Measurements from ENCODE around the gene CCDC57.

Gene CCDC57

GRCh38 chr17:82092628-82092994, 120.0 kb downstream of the CCDC57 start:
- no peak for DNase-seq (ENCODE audit: low spot score)

- no peak for DNase-seq (ENCODE audit: low spot score)
These were observed 120.5 kb downstream of the CCDC57 start for GRCh38 chr17:82092094-82092586.

- DNase-seq (ENCODE audit: low spot score) = no peak
These were observed 121.2 kb downstream of the CCDC57 start for GRCh38 chr17:82091264-82092066.

- DNase-seq (ENCODE audit: low spot score) = no peak
These were observed 121.9 kb downstream of the CCDC57 start for GRCh38 chr17:82090549-82091263.

GRCh38 chr17:82089723-82090548, 122.7 kb downstream of the CCDC57 start:
- no peak for DNase-seq (ENCODE audit: low spot score)

- no peak for DNase-seq (ENCODE audit: low spot score)
These were observed 123.6 kb downstream of the CCDC57 start for GRCh38 chr17:82088838-82089722.

- DNase-seq (ENCODE audit: low spot score) = no peak
These were observed 124.4 kb downstream of the CCDC57 start for GRCh38 chr17:82087961-82088837.

GRCh38 chr17:82086941-82087906, 125.4 kb downstream of the CCDC57 start:
- no peak for DNase-seq (ENCODE audit: low spot score)

- no peak for DNase-seq (ENCODE audit: low spot score)
These were observed 126.5 kb downstream of the CCDC57 start for GRCh38 chr17:82085931-82086764.

GRCh38 chr17:82085031-82085861, 127.4 kb downstream of the CCDC57 start:
- no peak for DNase-seq (ENCODE audit: low spot score)

GRCh38 chr17:82084373-82085030, 128.1 kb downstream of the CCDC57 start:
- no peak for DNase-seq (ENCODE audit: low spot score)

- no peak for DNase-seq (ENCODE audit: low spot score)
These were observed 128.9 kb downstream of the CCDC57 start for GRCh38 chr17:82083533-82084359.

GRCh38 chr17:82083009-82083408, 129.6 kb downstream of the CCDC57 start:
- no peak for DNase-seq (ENCODE audit: low spot score)

GRCh38 chr17:82082456-82082855, 130.2 kb downstream of the CCDC57 start:
- no peak for DNase-seq (ENCODE audit: low spot score)

- no peak for DNase-seq (ENCODE audit: low spot score)
These were observed 130.7 kb downstream of the CCDC57 start for GRCh38 chr17:82081966-82082365.

GRCh38 chr17:82081546-82081945, 131.1 kb downstream of the CCDC57 start:
- DNase-seq (ENCODE audit: low spot score) = no peak
